GM12874 (cell line): ENCODE measurements around the gene COL18A1.

Experiments
- CTCF ChIP-seq: IDR thresholded peaks from 2 replicates; pipeline ENCODE4 v1.5.1; 2011; ENCODE audit warnings: low read depth, mild to moderate bottlenecking, control low read depth, low read length, moderate library complexity; ENCODE audit not compliant: insufficient read depth

COL18A1 gene

GRCh38 chr21:45429221-45430175 is 24.5 kb downstream of the COL18A1 start:
- TF ChIP-seq CTCF, result no peak

DNA sequence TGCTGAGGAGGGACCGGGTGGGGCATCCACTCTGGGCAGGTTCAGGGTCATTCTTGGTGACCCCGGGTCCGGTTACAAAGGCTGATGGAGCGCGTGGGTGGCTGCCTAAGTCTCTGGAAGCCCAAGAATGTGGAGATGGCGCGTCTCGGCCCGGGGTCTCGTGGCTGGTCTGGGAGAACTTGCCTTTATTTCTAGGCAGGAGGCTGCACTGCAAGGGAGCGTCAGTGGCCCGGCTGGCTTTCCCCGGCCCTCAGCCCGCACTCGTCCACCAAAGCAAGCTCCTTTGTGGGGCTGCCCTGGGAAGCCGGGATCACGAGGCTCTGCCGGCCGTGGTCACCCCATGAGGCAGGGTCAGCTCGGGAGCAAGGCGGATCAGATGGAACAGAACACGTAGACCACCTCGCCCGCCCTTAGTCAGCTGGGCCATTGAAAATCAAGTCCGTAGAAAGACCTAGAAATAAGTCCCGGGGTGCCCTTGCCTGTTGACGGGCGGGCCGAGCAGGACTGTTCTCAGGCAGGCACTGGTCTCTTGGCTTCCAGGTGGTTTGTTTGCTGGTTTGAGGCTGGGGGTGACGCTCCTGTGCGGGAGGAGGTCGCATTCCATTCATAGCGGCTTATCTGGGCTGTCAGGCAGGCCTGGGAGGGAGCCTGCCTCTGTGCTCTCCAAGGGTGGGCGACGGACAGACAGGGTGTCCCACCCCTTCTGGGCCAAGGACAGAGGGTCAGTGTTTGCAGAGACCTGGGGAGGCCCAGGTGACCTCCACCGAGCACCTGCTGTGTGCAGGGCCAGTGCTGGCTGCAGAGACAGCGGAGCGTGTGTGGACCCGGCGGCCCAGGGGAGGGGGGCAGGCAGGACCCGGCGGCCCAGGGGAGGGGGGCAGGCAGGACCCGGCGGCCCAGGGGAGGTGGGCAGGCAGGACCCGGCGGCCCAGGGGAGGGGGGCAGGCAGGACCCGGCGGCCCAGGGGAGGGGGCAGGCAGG is 25.8 kb downstream of the COL18A1 start:
- no peak for TF ChIP-seq CTCF

GRCh38 chr21:45431781-45432572 is 27.0 kb downstream of the COL18A1 start:
- no peak for TF ChIP-seq CTCF

- no peak for TF ChIP-seq CTCF
Measured at GRCh38 chr21:45432575-45433255, 27.8 kb downstream of the COL18A1 start.

DNA sequence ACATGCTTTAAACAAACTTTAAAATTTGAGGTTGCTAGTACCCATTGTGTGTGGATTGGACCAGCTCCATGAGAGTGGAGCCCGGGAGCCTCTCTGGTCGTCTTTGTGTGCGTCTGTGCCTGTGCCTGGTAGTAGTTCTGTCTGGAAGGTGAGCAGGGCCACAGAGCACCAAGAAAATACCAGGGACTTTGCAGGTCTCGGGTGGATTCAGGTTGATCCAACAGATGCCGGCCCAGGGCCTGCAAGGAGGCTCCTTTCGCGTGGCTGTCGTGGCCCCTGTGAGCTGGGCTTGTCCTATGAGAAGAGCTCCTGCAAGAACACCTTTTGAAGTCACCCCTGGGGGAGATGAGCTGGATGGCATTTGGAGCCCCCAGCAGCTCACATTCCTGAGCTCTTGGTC is 28.3 kb downstream of the COL18A1 start:
- no peak for TF ChIP-seq CTCF

- TF ChIP-seq CTCF, result no peak
Measured at GRCh38 chr21:45433911-45434644, 29.1 kb downstream of the COL18A1 start.
